Prostate gland (tissue), 2 donors: ENCODE data around the gene TNFRSF25. TPM values are rescaled to one million over a fixed set of nuclear protein-coding genes. Genes with fewer than 3 reads are reported as not detected.

Experiments
- DNase-seq: peaks from one replicate; pipeline ENCODE4 v3.0.0-alpha.2; 2019; ENCODE audit warnings: low spot score
- H3K27ac ChIP-seq, 2 donors: fragments of 200-600 bp; sonication (generic); 2 replicates each; pipeline ENCODE4 v1.5.1; 2017 to 2019
- H3K27me3 ChIP-seq: fragments of 200-600 bp; sonication (generic); replicated peaks from 2 replicates; pipeline ENCODE4 v1.5.1; 2019; ENCODE audit not compliant: insufficient read depth
- H3K36me3 ChIP-seq, 2 donors: fragments of 200-600 bp; sonication (generic); 1 replicate in 1 of 2; 2 replicates in 1 of 2; pipeline versions ENCODE4 v1.5.1 to v1.8.1; 2017 to 2019
- H3K4me1 ChIP-seq: fragments of 200-600 bp; sonication (generic); replicated peaks from 2 replicates; pipeline ENCODE4 v1.5.1; 2019
- H3K4me3 ChIP-seq, 2 donors: fragments of 200-600 bp; sonication (generic); 2 replicates each; pipeline ENCODE4 v1.5.1; 2017 to 2019
- H3K9me3 ChIP-seq: fragments of 200-600 bp; sonication (generic); 2 replicates; pipeline ENCODE4 v1.5.1; 2017
- POLR2A ChIP-seq: fragments of 450-650 bp; IDR thresholded peaks from one replicate; pipeline ENCODE4 v1.6.1; 2016; ENCODE audit warnings: antibody characterized with exemption, mild to moderate bottlenecking
- POLR2AphosphoS5 ChIP-seq: sonication (generic); formaldehyde crosslinking; IDR thresholded peaks from one replicate; pipeline ENCODE4 v1.6.1; 2017; ENCODE audit warnings: antibody characterized with exemption
- WGBS: methylation state at CpG from one replicate; pipeline ENCODE4 v1.1.5; 2018; 5-methylcytosine and 5-hydroxymethylcytosine counted together
- intact Hi-C: fragments of 100-400 bp; cut with DNase I; formaldehyde crosslinking; loops from one replicate; pipeline ENCODE4 v1.14.2; 2022
- total RNA-seq, 2 donors: library from RNA; depleted of rRNA; stranded (reverse); fragments of >200 nt; gene quantifications; one replicate each; pipeline ENCODE4 v1.1.0, GENCODE V29; 2016
- TF ChIP-seq, protein P1 (sequence below), 4 experiments: fragments of 200-600 bp in 2 of 4; fragments of 450-650 bp in 2 of 4; sonication (generic) in 2 of 4; IDR thresholded peaks; 1 replicate in 3 of 4; 2 replicates in 1 of 4; pipeline ENCODE4 v1.5.1; 2016 to 2019; ENCODE audit warnings: antibody characterized with exemption in 4 of 4, mild to moderate bottlenecking in 2 of 4, moderate library complexity in 2 of 4

TNFRSF25 gene
- total RNA-seq, 2 donors from 2014 or later: 15.2 to 22.7 TPM

DNA sequence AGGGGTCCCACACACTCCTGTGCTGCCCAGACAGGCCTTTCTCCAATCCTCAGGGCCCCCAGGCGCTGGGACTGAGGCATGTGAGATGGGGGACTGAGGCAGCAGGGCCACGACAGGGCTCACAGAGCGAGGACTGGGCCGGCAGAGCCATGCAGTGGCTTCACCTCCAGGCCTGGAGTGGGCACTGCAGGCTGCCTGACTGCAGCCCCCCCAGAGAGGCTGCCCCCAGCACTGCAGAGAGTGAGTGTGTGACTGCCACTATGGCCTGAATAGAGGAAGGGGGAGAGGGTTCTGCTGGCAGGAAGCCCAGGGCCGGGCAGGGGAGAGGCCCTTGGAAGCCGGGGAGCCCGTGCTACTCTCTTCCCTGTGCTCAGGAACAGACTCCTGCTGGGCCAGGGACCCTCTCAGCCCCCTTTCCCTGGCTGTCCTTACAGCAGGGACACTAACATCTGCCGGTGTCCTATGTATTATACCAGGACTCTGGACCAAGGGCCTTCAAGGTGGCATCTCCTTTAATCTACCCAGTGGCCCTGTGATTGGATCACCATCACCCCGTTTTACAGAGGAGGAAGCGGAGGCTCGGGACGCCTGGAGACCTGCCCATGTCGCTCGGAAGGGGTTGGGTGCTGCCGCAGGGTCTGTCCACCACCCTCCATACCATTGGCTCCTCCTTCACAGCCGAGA lies 45.7 kb upstream of the TNFRSF25 start:
- no peaks in the 10 kb centered on the region for H3K36me3 ChIP-seq
- TF ChIP-seq POLR2AphosphoS5 (no peak), POLR2A (no peak)
- TF ChIP-seq, protein P1, sequence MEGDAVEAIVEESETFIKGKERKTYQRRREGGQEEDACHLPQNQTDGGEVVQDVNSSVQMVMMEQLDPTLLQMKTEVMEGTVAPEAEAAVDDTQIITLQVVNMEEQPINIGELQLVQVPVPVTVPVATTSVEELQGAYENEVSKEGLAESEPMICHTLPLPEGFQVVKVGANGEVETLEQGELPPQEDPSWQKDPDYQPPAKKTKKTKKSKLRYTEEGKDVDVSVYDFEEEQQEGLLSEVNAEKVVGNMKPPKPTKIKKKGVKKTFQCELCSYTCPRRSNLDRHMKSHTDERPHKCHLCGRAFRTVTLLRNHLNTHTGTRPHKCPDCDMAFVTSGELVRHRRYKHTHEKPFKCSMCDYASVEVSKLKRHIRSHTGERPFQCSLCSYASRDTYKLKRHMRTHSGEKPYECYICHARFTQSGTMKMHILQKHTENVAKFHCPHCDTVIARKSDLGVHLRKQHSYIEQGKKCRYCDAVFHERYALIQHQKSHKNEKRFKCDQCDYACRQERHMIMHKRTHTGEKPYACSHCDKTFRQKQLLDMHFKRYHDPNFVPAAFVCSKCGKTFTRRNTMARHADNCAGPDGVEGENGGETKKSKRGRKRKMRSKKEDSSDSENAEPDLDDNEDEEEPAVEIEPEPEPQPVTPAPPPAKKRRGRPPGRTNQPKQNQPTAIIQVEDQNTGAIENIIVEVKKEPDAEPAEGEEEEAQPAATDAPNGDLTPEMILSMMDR (IDR thresholded peaks at IDR 0.05): no peak
- no peaks in the 10 kb centered on the region for H3K9me3 ChIP-seq
- H3K4me3 ChIP-seq: no peak overlapping the region
- WGBS: 89% methylated on average over 14 of the region's 16 CpGs
- H3K27me3 ChIP-seq: no peaks in the 10 kb centered on the region
- H3K4me1 ChIP-seq: no peaks in the 10 kb centered on the region
- intact Hi-C loops: no loop called here
- DNase-seq: no peak
- H3K27ac ChIP-seq: no peak overlapping the region

DNA sequence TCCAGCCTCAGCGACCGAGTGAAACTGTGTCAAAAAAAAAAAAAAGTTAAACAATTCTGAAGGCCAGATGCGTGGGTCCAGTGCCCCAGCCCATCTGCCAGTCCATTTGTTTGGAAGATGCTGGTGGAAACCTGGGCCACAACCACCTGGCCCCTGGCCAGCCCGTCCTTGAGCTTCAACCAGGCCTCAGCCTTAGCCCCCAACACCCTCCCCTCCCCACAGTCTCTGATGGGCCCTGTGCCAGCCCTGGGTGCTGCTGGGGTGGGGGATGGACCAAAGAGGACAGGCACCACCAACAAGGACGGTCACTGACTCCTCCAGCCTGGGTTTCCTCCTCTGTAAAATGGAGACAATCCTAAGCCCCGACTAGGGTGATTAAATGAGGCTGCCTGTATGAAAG lies 45.1 kb upstream of the TNFRSF25 start:
- no peak overlapping the region for H3K27ac ChIP-seq
- TF ChIP-seq, protein P1 (IDR thresholded peaks at IDR 0.05): no peak
- TF ChIP-seq POLR2A (no peak), POLR2AphosphoS5 (no peak)
- WGBS: 79% methylated on average over 6 of the region's 6 CpGs
- intact Hi-C loops: no loop called here
- H3K9me3 ChIP-seq: no peaks in the 10 kb centered on the region
- no peaks in the 10 kb centered on the region for H3K36me3 ChIP-seq
- H3K4me3 ChIP-seq: no peak overlapping the region
- no peaks in the 10 kb centered on the region for H3K4me1 ChIP-seq
- no peak for DNase-seq
- H3K27me3 ChIP-seq: no peaks in the 10 kb centered on the region

DNA sequence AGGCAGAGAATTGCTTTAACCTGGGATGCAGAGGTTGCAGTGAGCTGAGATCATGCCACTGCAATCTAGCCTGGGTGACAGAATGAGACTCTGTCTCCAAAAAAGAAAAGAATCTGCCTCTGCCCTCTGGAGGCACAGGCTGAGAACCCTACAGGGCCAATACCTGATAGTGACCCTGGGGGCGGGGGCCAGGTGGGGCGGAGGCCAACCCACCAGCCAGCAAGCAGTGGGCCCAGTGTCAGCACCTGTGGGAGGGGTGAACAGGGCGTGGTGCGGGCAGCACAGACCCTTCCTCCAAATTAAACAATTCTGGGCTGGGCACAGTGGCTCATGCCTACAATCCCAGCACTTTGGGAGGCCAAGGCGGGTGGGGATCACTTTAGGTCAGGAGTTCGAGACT lies 44.5 kb upstream of the TNFRSF25 start:
- H3K27me3 ChIP-seq: no peaks in the 10 kb centered on the region
- no peak overlapping the region for H3K27ac ChIP-seq
- H3K4me3 ChIP-seq: no peak overlapping the region
- DNase-seq: no peak
- TF ChIP-seq POLR2A (no peak), POLR2AphosphoS5 (no peak)
- intact Hi-C loops: no loop called here
- no peaks in the 10 kb centered on the region for H3K9me3 ChIP-seq
- 94% methylated on average over 6 of the region's 6 CpGs for WGBS
- no peaks in the 10 kb centered on the region for H3K4me1 ChIP-seq
- H3K36me3 ChIP-seq: no peaks in the 10 kb centered on the region

DNA sequence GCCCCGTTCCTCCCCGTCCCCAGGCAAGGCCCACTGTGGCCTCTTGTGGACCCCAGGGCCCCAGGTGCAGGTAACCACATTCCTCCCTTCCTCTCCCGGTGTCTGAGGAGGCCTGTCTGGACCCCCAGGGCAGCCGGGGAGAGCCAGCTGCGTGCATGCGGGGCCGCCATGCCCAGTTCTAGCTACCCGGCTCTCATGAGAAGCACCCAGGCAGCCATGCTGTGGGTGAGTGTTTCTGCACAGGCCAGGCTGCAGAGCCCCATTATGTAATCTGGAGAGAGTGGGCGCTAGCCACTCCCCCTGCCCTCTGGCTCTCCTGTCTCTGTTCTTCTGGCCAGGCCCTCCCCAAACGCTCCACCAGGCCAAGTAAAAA lies 43.9 kb upstream of the TNFRSF25 start:
- TF ChIP-seq, protein P1 (IDR thresholded peaks at IDR 0.05): no peak
- TF ChIP-seq POLR2A: no peak
- no peak for TF ChIP-seq POLR2AphosphoS5
- WGBS: 82% methylated on average over 10 of the region's 10 CpGs

DNA sequence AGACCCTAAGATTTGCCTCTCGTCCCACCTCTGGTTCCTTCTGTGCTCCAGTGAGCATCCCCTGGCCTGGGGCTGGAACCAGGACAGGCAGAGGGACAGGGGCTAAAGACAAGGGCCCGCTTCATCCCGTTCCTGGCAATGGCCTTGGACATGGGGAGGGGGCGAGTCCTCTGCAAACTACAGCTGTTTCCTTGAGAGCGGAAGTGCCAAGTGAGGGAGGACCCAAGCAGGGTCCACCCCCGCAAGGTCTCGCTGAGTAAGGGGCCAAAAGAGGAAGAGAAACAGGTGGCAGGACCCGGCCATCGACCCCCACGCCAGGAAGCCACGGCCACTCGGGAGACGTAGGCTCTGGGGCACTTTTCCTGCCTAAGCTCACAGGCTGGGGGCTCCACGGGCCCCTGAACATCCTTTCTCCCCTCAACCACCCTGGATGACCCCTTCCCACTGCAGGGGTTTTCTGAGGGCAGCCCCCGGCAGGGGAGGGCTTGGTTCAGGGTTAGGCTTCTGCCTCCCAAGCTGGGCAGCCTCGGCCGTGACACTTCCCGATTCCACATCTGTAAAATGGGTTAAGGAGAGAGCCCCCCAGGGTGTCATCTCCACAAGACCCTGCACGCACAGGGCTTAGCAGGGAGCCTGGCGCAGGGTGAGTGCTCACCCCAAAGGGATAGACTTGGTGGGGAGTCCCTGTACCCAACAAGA lies 43.4 kb upstream of the TNFRSF25 start:
- WGBS: 76% methylated on average over 20 of the region's 20 CpGs
- H3K9me3 ChIP-seq: no peaks in the 10 kb centered on the region
- intact Hi-C loops: no loop called here
- DNase-seq: no peak
- H3K4me3 ChIP-seq: no peak overlapping the region
- H3K4me1 ChIP-seq: no peaks in the 10 kb centered on the region
- TF ChIP-seq POLR2A: no peak
- TF ChIP-seq, protein P1 (IDR thresholded peaks at IDR 0.05): no peak
- TF ChIP-seq POLR2AphosphoS5: no peak
- no peaks in the 10 kb centered on the region for H3K27me3 ChIP-seq
- no peaks in the 10 kb centered on the region for H3K36me3 ChIP-seq
- no peak overlapping the region for H3K27ac ChIP-seq

More for the DNA sequence above, 43.9 kb upstream of the TNFRSF25 start:
- H3K27ac ChIP-seq: no peak overlapping the region
- no peaks in the 10 kb centered on the region for H3K4me1 ChIP-seq
- H3K36me3 ChIP-seq: no peaks in the 10 kb centered on the region
- intact Hi-C loops: no loop called here
- no peak overlapping the region for H3K4me3 ChIP-seq
- no peaks in the 10 kb centered on the region for H3K27me3 ChIP-seq
- no peak for DNase-seq
- no peaks in the 10 kb centered on the region for H3K9me3 ChIP-seq
